ENCODE measurements around the gene SDSL. TPM values are rescaled to one million over a fixed set of nuclear protein-coding genes. Genes with fewer than 3 reads are reported as not detected.

The SDSL gene
- total RNA-seq, 1 donor from 2014 or later, result 12.8 TPM

- no peak for TF ChIP-seq CTCF (IDR thresholded peaks at IDR 0.05)
- Histone ChIP-seq H3K4me3 (no peak overlapping the region), H3K27me3 (ENCODE audit: low read depth) (peaks cover 26% of the 10 kb centered on the region), H3K36me3 (no peaks in the 10 kb centered on the region), H3K9me3 (no peaks in the 10 kb centered on the region), H3K27ac (no peak overlapping the region), H3K4me1 (no peaks in the 10 kb centered on the region)
- peak in 1 of 2 donors; percentile 7 for ATAC-seq
- intact Hi-C loops (cut with DNase I), result no loop called here
- no peak for DNase-seq
These were observed 20.8 kb upstream of the SDSL start for GRCh38 chr12:113401066-113402000.

GRCh38 chr12:113402586-113403260 lies 19.5 kb upstream of the SDSL start:
- Histone ChIP-seq H3K4me1 (no peaks in the 10 kb centered on the region), H3K4me3 (no peak overlapping the region), H3K27ac (no peak overlapping the region), H3K9me3 (no peaks in the 10 kb centered on the region), H3K36me3 (no peaks in the 10 kb centered on the region), H3K27me3 (ENCODE audit: low read depth) (peaks cover 26% of the 10 kb centered on the region)
- ATAC-seq, result no peak
- intact Hi-C loops (cut with DNase I), result no loop called here
- no peak for DNase-seq
- TF ChIP-seq CTCF (IDR thresholded peaks at IDR 0.05), result no peak

GRCh38 chr12:113403435-113404415 lies 18.5 kb upstream of the SDSL start, which contains the start of gene SDS:
SDS (minus strand) TSS chr12:113403887; CDS start chr12:113399708, 4,179 bp downstream.
- no peaks in the 10 kb centered on the region for H3K36me3 ChIP-seq
- peak within 1 kb of the TSS; percentile 30 for H3K4me3 ChIP-seq
- no peaks in the 10 kb centered on the region for H3K4me1 ChIP-seq
- peaks cover 20% of the 10 kb centered on the region for H3K27me3 ChIP-seq (ENCODE audit: low read depth)
- TF ChIP-seq CTCF (IDR thresholded peaks at IDR 0.05), result no peak
- ATAC-seq (peak; percentile 61 to 65), DNase-seq (no peak)
- H3K27ac ChIP-seq, result no peak within 1 kb of the TSS
- intact Hi-C loops (cut with DNase I), result no loop called here
- H3K9me3 ChIP-seq, result no peaks in the 10 kb centered on the region

GRCh38 chr12:113405694-113406093 lies 16.5 kb upstream of the SDSL start:
- no peaks in the 10 kb centered on the region for H3K9me3 ChIP-seq
- intact Hi-C loops (cut with DNase I), result no loop called here
- no peak overlapping the region for H3K27ac ChIP-seq
- peaks cover 6% of the 10 kb centered on the region for H3K27me3 ChIP-seq (ENCODE audit: low read depth)
- H3K36me3 ChIP-seq, result no peaks in the 10 kb centered on the region
- no peak for ATAC-seq
- DNase-seq, result no peak
- H3K4me3 ChIP-seq, result no peak overlapping the region
- H3K4me1 ChIP-seq, result no peaks in the 10 kb centered on the region
- TF ChIP-seq CTCF (IDR thresholded peaks at IDR 0.05), result no peak

All from lower lobe of right lung (tissue), 2 donors.